ENCODE measurements around the gene GOLGA3. TPM values are rescaled to one million over a fixed set of nuclear protein-coding genes. Genes with fewer than 3 reads are reported as not detected.
"Not testable (repeated sequence)": the region's sequence is repeated elsewhere in the genome, so short reads cannot be mapped to it uniquely, and the experiment has no call there.

Gene GOLGA3
- total and polyA plus RNA-seq, 2 experiments from 2014 or later = 10.3 to 57.8 TPM

DNA sequence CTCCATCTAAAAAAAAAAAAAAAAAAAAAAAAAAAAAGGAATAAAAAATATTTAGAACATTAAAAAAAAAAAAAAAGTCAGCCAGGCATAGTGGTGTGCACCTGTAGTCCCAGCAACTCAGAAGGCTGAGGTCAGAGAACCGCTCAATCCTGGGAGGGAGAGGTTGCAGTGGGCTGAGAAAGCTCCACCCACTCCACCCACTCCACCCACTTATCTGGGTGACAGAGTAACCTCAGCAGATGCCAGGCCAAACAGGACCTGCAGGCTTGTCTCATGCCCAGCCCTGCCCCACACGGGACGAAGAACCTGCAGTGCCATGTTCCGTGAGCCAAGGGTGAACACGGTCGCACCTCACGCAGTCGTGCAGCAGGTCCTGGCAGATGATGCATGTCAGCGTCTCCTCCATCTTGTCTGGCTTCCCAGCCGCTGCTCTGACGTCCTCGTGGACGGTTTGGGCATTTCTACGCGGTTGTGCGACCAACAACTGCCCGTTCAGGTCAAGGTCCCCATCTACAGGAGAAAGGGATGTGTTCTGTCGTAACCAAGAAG, 30.1 kb upstream of the GOLGA3 start:
- Mint-ChIP-seq H3K27ac (no peak overlapping the region; the same call in 1 of the 2 replicates), H3K9me3 (no peaks in the 10 kb centered on the region; the same call in 2 of the 3 replicates), H3K36me3 (ENCODE audit: low read depth) (peaks cover 55% of the 10 kb centered on the region), H3K4me1 (no peaks in the 10 kb centered on the region; the same call in 2 of the 3 replicates), H3K4me3 (no peak overlapping the region), H3K27me3 (ENCODE audit: insufficient read depth, low read depth, poor library complexity) (peaks cover 2% of the 10 kb centered on the region)
- ATAC-seq (no peak), DNase-seq (ENCODE audit: low spot score) (no peak)
- Histone ChIP-seq H3K4me2 (no peak overlapping the region), H3K4me3 (no peak overlapping the region), H3K4me1 (ENCODE audit: insufficient read depth) (no peaks in the 10 kb centered on the region), H3K9me2 (ENCODE audit: insufficient read depth) (no peaks in the 10 kb centered on the region), H3K27ac (ENCODE audit: low read depth) (no peak overlapping the region), H2AFZ (no peak overlapping the region), H3K36me3 (ENCODE audit: insufficient read depth) (peaks cover 14% of the 10 kb centered on the region; the same call in 1 of the 2 replicates), H3F3A (replicated peaks; ENCODE audit: low read depth) (no peaks in the 10 kb centered on the region), H4K20me1 (replicated peaks; ENCODE audit: insufficient read depth) (peaks cover 2% of the 10 kb centered on the region; the same call in 1 of the 2 replicates), H3K79me2 (replicated peaks; ENCODE audit: insufficient read depth) (no peaks in the 10 kb centered on the region), H3K27me3 (ENCODE audit: insufficient read depth) (no peaks in the 10 kb centered on the region)
- no peak for TF ChIP-seq EZH2 (IDR thresholded peaks at IDR 0.05; ENCODE audit: low read depth, unreplicated experiment)

DNA sequence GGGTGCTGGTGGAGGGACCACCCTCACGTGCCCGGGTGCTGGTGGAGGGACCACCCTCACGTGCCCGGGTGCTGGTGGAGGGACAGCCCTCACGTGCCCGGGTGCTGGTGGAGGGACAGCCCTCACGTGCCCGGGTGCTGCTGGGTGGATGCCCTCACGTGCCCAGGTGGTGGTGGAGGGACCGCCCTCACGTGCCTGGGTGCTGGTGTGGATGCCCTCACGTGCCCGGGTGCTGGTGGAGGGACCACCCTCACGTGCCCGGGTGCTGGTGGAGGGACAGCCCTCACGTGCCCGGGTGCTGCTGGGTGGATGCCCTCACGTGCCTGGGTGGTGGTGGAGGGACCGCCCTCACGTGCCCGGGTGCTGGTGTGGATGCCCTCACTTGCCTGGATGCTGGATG, 28.4 kb upstream of the GOLGA3 start:
- H3K9me3 Mint-ChIP-seq; ATAC-seq; H3K4me1 Mint-ChIP-seq; H4K20me1 ChIP-seq (replicated peaks; ENCODE audit: insufficient read depth); DNase-seq (ENCODE audit: low spot score); H3K4me1 ChIP-seq (ENCODE audit: insufficient read depth); H3K4me3 Mint-ChIP-seq; H3K9me2 ChIP-seq (ENCODE audit: insufficient read depth); H3K27ac ChIP-seq (ENCODE audit: low read depth); H3K79me2 ChIP-seq (replicated peaks; ENCODE audit: insufficient read depth); H3K27me3 ChIP-seq (ENCODE audit: insufficient read depth); H3K27ac Mint-ChIP-seq; H3K27me3 Mint-ChIP-seq (ENCODE audit: insufficient read depth, low read depth, poor library complexity); H2AFZ ChIP-seq; H3K4me3 ChIP-seq; H3K4me2 ChIP-seq; H3F3A ChIP-seq (replicated peaks; ENCODE audit: low read depth): not testable (repeated sequence)
- H3K36me3 ChIP-seq (ENCODE audit: insufficient read depth) = peaks cover 14% of the 10 kb centered on the region; the same call in 1 of the 2 replicates
- peaks cover 67% of the 10 kb centered on the region for H3K36me3 Mint-ChIP-seq (ENCODE audit: low read depth)

DNA sequence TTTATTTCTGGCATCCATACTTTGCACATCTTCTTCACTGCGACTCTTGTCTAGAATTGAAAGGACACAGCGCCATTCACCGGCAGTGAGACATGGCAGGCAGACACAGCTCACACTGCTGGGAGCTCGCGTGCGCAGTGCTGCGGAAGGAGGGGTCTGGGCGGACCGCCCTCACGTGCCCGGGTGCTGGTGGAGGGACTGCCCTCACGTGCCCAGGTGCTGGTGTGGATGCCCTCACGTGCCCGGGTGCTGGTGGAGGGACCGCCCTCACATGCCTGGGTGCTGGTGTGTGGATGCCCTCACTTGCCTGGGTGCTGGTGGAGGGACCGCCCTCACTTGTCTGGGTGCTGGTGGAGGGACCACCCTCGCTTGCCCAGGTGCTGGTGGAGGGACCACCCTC, 27.9 kb upstream of the GOLGA3 start:
- Histone ChIP-seq H3K36me3 (ENCODE audit: insufficient read depth) (peaks cover 14% of the 10 kb centered on the region; the same call in 1 of the 2 replicates), H3F3A (replicated peaks; ENCODE audit: low read depth) (no peaks in the 10 kb centered on the region), H3K9me2 (ENCODE audit: insufficient read depth) (no peaks in the 10 kb centered on the region), H3K27me3 (ENCODE audit: insufficient read depth) (no peaks in the 10 kb centered on the region), H3K4me2 (no peak overlapping the region), H3K27ac (ENCODE audit: low read depth) (no peak overlapping the region), H3K4me3 (no peak overlapping the region), H3K79me2 (replicated peaks; ENCODE audit: insufficient read depth) (no peaks in the 10 kb centered on the region), H4K20me1 (replicated peaks; ENCODE audit: insufficient read depth) (no peaks in the 10 kb centered on the region; the same call in 1 of the 2 replicates), H2AFZ (no peak overlapping the region), H3K4me1 (ENCODE audit: insufficient read depth) (no peaks in the 10 kb centered on the region)
- peaks cover 66% of the 10 kb centered on the region for H3K36me3 Mint-ChIP-seq (ENCODE audit: low read depth)
- no peak for ATAC-seq
- peaks cover 2% of the 10 kb centered on the region for H3K27me3 Mint-ChIP-seq (ENCODE audit: insufficient read depth, low read depth, poor library complexity)
- no peak overlapping the region for H3K27ac Mint-ChIP-seq
- DNase-seq (ENCODE audit: low spot score) = no peak
- H3K4me1 Mint-ChIP-seq = no peaks in the 10 kb centered on the region; the same call in 2 of the 3 replicates
- no peaks in the 10 kb centered on the region; the same call in 2 of the 3 replicates for H3K9me3 Mint-ChIP-seq
- no peak overlapping the region for H3K4me3 Mint-ChIP-seq
- no peak for TF ChIP-seq ZNF331 (CRISPR knock-in tag; IDR thresholded peaks at IDR 0.05; ENCODE audit: low read depth)
- TF ChIP-seq JUNB (IDR thresholded peaks at IDR 0.05; ENCODE audit: unreplicated experiment) = no peak
- TF ChIP-seq, protein P1, sequence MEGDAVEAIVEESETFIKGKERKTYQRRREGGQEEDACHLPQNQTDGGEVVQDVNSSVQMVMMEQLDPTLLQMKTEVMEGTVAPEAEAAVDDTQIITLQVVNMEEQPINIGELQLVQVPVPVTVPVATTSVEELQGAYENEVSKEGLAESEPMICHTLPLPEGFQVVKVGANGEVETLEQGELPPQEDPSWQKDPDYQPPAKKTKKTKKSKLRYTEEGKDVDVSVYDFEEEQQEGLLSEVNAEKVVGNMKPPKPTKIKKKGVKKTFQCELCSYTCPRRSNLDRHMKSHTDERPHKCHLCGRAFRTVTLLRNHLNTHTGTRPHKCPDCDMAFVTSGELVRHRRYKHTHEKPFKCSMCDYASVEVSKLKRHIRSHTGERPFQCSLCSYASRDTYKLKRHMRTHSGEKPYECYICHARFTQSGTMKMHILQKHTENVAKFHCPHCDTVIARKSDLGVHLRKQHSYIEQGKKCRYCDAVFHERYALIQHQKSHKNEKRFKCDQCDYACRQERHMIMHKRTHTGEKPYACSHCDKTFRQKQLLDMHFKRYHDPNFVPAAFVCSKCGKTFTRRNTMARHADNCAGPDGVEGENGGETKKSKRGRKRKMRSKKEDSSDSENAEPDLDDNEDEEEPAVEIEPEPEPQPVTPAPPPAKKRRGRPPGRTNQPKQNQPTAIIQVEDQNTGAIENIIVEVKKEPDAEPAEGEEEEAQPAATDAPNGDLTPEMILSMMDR (conservative IDR thresholded peaks at IDR 0.05; ENCODE audit: low read depth in 2 of 2) = no peak
- TF ChIP-seq EZH2 (IDR thresholded peaks at IDR 0.05; ENCODE audit: low read depth, unreplicated experiment) = no peak
- no peak for TF ChIP-seq POLR2AphosphoS5 (IDR thresholded peaks at IDR 0.05; ENCODE audit: low read depth)
- no peak for TF ChIP-seq CREB1 (CRISPR knock-in tag; IDR thresholded peaks at IDR 0.05; ENCODE audit: low read depth)
- TF ChIP-seq, protein P2, sequence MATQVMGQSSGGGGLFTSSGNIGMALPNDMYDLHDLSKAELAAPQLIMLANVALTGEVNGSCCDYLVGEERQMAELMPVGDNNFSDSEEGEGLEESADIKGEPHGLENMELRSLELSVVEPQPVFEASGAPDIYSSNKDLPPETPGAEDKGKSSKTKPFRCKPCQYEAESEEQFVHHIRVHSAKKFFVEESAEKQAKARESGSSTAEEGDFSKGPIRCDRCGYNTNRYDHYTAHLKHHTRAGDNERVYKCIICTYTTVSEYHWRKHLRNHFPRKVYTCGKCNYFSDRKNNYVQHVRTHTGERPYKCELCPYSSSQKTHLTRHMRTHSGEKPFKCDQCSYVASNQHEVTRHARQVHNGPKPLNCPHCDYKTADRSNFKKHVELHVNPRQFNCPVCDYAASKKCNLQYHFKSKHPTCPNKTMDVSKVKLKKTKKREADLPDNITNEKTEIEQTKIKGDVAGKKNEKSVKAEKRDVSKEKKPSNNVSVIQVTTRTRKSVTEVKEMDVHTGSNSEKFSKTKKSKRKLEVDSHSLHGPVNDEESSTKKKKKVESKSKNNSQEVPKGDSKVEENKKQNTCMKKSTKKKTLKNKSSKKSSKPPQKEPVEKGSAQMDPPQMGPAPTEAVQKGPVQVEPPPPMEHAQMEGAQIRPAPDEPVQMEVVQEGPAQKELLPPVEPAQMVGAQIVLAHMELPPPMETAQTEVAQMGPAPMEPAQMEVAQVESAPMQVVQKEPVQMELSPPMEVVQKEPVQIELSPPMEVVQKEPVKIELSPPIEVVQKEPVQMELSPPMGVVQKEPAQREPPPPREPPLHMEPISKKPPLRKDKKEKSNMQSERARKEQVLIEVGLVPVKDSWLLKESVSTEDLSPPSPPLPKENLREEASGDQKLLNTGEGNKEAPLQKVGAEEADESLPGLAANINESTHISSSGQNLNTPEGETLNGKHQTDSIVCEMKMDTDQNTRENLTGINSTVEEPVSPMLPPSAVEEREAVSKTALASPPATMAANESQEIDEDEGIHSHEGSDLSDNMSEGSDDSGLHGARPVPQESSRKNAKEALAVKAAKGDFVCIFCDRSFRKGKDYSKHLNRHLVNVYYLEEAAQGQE (IDR thresholded peaks at IDR 0.05; ENCODE audit: unreplicated experiment) = no peak
- TF ChIP-seq STAT1 (IDR thresholded peaks at IDR 0.05; ENCODE audit: unreplicated experiment) = no peak
- TF ChIP-seq, protein P3, sequence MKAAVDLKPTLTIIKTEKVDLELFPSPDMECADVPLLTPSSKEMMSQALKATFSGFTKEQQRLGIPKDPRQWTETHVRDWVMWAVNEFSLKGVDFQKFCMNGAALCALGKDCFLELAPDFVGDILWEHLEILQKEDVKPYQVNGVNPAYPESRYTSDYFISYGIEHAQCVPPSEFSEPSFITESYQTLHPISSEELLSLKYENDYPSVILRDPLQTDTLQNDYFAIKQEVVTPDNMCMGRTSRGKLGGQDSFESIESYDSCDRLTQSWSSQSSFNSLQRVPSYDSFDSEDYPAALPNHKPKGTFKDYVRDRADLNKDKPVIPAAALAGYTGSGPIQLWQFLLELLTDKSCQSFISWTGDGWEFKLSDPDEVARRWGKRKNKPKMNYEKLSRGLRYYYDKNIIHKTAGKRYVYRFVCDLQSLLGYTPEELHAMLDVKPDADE (IDR thresholded peaks at IDR 0.05) = no peak
- no peak for TF ChIP-seq EZH2phosphoT487 (IDR thresholded peaks at IDR 0.05; ENCODE audit: unreplicated experiment)
- TF ChIP-seq ZNF114 (CRISPR knock-in tag; IDR thresholded peaks at IDR 0.05) = no peak
- no peak for TF ChIP-seq NANOG (IDR thresholded peaks at IDR 0.05; ENCODE audit: borderline replicate concordance)

Measured in GM23338 (cell line).